ENCODE measurements around the gene TJP2.

- TF ChIP-seq POLR2A (IDR thresholded peaks at IDR 0.05; ENCODE audit: low read length) (no peak), GATA1 (IDR thresholded peaks at IDR 0.05; ENCODE audit: low read depth, low read length) (no peak)
Measured at GRCh38 chr9:69260161-69260560, 86.1 kb downstream of the TJP2 start.
